Activated T-cell treated with anti-CD3 and anti-CD28 coated beads for 1 hour (primary cell): ENCODE data around the gene CHN2.

Experiments used
- DNase-seq: peaks from one replicate; pipeline ENCODE4 v3.0.0-alpha.2; 2020; ENCODE audit warnings: low read depth

The CHN2 gene

DNA sequence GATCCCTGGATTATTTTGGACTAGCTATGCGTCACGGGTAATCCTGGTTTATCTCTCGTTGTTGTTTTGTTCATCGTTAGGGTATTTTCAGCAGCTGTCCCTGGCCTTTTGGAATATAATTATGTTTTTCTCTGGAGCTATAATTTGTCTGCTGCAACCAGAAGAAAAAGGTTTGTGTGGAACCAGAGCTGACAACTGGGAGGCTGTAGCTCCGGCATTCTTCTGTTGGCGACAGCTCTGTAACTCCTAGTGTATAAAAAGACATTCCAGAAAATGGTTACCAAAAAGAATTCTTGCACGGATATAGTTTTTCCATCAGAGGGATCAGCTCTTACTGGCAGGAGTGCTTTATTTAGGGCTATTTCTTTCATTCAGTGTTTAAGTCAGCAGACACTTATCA, 238.1 kb downstream of the CHN2 start:
- DNase-seq: no peak

GRCh38 chr7:29434380-29434768, 239.8 kb downstream of the CHN2 start:
- DNase-seq: no peak

DNA sequence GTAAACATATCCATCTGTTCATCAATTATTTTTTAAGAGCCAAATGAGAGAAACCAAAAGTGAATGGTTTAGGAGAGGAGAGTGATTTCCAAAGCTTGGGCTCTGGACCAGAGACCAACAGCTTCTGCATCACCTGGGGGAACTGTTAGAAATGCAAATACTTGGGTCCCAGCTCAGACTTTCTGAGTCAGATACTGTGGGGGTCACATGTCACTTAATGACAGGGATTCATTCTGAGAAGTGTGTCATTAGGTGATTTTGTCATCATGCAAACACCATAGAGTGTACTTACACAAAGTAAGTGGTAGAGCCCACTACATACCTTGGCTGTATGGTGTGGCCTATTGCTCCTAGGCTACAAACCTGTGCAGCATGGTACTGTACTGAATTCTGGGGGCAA, 240.6 kb downstream of the CHN2 start:
- no peak for DNase-seq

GRCh38 chr7:29435902-29436301, 241.3 kb downstream of the CHN2 start:
- no peak for DNase-seq

DNA sequence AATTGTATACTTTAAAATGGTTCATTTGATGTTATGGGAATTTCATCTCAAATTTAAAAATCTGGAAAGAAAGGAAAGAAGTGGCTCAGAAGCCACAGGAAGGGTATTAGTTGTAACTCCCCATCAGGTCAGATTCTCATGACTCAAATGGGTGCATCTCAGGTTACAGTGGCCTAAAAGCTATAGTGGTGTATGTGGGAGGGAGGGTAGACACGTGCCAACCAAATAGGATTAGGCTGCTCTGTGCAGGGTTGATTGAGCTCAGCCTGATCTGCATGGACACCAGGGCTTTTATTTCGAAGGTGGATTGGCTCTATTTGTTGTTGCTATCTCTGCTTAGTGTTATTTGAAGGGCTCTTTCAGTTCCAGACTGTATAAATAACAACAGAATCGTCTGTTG, 247.6 kb downstream of the CHN2 start:
- no peak for DNase-seq

DNA sequence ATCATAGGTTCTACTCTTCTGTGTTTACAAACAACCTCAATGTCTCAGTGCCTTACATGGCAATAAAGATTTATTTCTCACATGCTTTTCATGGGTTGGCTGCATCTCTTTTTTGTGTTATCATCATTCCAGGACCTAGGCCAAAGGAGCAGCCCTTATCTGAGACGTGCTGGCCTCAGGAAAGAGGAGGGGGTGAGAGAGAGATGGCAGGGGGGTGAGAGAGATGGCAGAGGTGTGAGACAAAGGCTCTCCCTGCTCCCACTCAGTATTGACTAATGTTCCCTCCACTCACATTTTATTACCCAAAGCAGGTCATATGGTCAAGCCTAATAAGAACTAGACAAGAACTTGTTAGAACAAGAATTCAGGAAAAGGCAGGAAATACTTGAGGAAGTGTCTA, 249.0 kb downstream of the CHN2 start:
- DNase-seq: no peak

DNA sequence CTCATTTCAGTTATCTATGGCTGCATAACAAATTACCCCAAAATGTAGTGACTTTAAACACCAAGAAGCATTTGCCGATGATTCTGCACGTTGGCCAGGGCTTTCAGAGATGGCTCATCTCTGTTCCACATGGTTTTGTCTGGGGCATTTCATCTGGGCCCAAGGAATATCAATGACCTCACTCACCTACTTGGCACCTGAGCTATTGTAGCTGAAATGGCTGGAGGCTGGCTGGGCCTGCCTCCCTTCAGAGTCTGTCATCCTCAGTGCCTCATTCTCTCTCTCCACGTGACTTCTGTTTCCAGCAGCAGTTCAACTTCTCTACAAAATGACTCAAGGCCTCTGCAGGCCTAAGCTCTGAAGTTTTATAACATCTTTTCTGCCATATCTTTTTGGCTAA, 249.7 kb downstream of the CHN2 start:
- no peak for DNase-seq

DNA sequence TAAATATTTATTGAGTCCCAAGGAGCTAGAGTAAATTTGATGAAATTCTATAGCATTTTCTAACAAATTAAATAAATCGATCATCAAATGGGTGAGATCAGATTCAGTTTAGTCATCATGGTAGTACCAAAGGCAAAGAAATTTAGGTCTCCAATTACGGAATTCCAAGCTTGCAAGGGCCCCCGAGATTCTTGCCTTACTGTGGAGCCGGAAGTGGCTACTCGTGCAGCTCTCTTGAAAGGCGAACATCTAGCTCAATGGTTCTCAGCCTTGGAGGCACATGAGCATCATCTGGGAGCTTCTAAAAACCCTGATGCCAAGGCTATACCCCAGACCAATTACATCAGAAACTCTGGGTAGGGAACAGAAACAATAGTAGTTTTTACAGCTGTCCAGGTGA, 251.2 kb downstream of the CHN2 start:
- DNase-seq: no peak

GRCh38 chr7:29447828-29448227, 253.3 kb downstream of the CHN2 start:
- DNase-seq: no peak

GRCh38 chr7:29449569-29450260, 255.1 kb downstream of the CHN2 start:
- no peak for DNase-seq

- no peak for DNase-seq
Observed at GRCh38 chr7:29453021-29453420, 258.4 kb downstream of the CHN2 start.

GRCh38 chr7:29454464-29454863, 259.9 kb downstream of the CHN2 start:
- no peak for DNase-seq

DNA sequence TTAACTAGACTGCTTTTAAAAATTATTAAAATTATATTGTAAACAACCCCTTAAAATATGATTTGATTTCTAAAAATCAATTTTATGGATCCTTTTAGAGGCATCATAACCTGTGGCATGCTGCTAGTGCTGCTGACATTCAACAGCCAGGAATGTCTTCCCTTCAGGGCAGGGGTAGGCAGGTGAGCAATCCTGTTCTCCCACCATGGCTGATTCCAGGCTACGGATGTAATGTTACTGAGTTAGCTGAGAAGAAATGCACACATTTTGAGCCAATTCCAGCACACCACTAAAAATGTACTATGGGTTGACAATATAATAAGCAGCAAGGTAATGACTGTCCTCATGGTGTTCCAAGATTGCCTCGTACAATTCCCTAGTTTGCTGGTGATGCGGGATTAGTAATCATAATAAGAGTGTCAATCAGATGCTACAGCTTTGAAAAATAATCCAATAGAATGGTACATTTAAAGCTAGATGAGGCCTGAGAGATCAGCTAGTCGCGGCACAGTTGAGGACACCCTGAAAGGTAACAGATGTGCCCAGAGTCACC, 260.4 kb downstream of the CHN2 start:
- no peak for DNase-seq

DNA sequence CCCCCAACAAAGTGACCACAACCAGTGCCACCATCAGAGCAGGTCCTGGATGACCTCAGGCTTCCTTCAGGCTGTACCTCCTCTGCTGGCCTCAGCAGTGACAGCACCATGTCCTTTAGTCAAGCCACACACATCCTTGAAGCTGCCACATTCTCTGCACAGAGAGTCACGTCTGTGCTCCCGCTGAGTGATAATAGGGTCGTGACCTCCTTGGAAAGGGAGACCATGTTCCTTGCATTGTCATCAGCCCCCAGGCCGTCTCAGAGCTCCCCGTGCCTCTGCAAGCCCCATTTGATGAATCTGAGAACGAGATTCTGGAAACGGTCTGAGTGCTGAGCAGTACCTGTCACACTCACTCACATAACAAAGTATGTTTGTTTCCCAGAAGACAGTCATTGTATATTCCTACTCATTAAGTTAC, 262.6 kb downstream of the CHN2 start:
- DNase-seq: no peak

- no peak for DNase-seq
Observed at GRCh38 chr7:29457565-29458011, 263.0 kb downstream of the CHN2 start.

DNA sequence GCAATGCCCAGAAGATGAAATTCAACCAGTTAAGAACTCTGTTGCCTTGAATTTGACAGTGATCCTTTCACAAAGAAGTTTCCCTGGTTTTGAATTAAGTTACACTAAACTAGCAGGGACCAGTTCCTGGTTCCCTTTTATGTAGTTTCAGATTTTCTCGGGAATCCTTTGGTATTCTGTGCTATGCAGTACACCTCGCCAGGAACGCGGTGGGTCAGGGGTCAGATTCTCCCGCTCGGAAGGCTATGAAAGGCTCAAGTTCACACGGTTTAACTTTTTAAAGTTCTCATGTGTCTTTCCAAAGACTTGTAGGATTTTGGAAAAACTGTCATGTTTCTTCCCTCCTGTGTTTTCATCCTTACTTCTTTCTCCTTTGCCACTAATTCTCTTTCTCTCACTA, 264.4 kb downstream of the CHN2 start:
- DNase-seq: no peak

GRCh38 chr7:29459589-29459988, 265.0 kb downstream of the CHN2 start:
- no peak for DNase-seq

GRCh38 chr7:29461996-29462395, 267.4 kb downstream of the CHN2 start:
- no peak for DNase-seq

- no peak for DNase-seq
Observed at GRCh38 chr7:29463504-29464158, 269.1 kb downstream of the CHN2 start.

DNA sequence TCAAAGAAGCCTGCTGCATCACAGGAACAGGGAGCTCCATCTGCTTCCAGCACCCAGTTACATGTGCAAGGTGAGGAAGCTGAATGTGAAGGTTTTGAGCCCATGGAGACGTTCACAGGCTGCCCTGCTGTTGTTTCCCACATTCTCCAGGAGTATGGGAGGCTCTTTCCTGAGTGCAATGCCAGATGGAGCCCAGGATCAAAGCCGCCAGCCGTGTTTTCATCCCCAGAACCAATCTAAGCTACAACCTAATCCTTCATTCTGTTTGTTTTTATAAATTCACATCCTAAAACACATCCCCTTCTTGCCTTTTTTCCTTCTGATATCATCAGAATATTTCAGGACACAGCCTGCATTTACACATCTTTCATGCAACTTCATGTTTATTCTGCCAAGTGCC, 270.2 kb downstream of the CHN2 start:
- no peak for DNase-seq

DNA sequence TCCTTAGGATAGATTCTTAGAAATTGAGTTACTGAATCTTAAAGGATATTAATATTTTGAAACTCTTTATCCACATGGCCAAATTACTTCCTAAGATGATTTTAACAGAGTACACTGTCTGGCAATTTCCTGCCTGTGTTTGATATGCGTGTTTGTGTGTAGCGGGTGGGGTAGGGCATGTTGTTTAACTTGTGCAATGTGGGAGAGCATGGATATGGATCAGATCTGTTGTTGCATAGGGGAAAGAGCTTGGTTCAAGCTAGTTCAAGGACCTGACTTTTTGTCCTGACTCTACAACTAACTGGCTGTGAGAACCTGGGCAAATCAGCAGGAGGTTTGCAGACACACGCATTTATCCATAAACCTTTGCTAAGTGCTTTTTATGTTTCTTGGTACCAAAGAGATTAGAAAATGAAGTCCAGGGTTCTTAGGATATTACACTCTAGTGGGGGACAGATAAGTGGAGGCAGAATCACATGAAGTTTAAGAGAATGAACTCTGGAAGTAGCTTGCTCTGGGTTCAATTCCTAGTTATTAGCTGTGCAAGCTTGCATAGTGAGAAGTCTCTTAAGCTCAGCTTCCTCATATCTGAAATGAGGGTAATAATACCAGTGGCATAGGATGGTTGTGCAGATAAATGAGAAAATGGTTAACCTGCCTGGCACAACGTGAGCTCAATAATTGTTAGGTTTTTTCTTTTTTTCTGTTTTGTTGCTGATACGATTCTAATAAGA, 272.8 kb downstream of the CHN2 start:
- no peak for DNase-seq

DNA sequence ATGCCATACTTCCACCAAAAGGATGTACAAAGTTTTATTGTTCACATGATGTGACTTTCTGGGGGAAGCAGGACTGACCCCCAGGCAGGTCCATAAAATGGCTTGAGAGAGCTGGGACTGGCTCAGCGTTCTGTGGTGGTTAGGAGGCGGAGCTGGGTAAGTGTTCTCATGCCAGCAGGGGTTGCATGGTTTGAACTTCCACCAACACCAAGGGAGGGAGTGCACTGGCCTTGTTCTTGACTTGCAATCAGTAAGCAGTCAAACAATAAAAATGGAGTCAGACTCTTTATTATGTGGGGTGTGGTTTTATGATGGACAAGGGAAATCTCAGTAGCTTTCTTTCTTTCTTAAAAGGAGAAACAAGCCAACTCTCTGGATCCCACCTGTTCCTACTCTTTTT, 273.6 kb downstream of the CHN2 start:
- no peak for DNase-seq

GRCh38 chr7:29469281-29469680, 274.7 kb downstream of the CHN2 start:
- no peak for DNase-seq
